ENCODE data around the gene AGAP5.
A peak's percentile ranks its signal among the peaks of the same experiment; 100 is the strongest.

AGAP5 gene

GRCh38 chr10:73627300-73627699 is 70.6 kb downstream of the AGAP5 start:
- Histone ChIP-seq H2AFZ (ENCODE audit: low read length) (no peak overlapping the region), H3K27ac (ENCODE audit: low read length) (no peak overlapping the region), H3K9me3 (replicated peaks; ENCODE audit: insufficient read depth, low read length) (no peaks in the 10 kb centered on the region), H3K36me3 (replicated peaks; ENCODE audit: insufficient read depth, low read length) (no peaks in the 10 kb centered on the region), H3K4me1 (ENCODE audit: low read length) (no peaks in the 10 kb centered on the region), H4K20me1 (ENCODE audit: insufficient read depth, low read length) (no peaks in the 10 kb centered on the region), H3K4me2 (ENCODE audit: low read depth, low read length) (no peak overlapping the region), H3K9ac (ENCODE audit: low read length) (no peak overlapping the region), H3K4me3 (ENCODE audit: low read length) (no peak overlapping the region), H3K79me2 (ENCODE audit: low read length) (peaks cover 5% of the 10 kb centered on the region; the same call in 1 of the 2 replicates), H3F3A (ENCODE audit: insufficient read depth, low read length) (no peaks in the 10 kb centered on the region), H3K27me3 (replicated peaks; ENCODE audit: insufficient read depth, low read length) (no peaks in the 10 kb centered on the region), H3K9me2 (replicated peaks; ENCODE audit: insufficient read depth, low read length) (no peaks in the 10 kb centered on the region)
- no peak for DNase-seq
- TF ChIP-seq CTCF (IDR thresholded peaks at IDR 0.05; ENCODE audit: low read length) (no peak), EZH2 (optimal IDR thresholded peaks at IDR 0.05; ENCODE audit: low read depth, low read length) (no peak), EZH2phosphoT487 (IDR thresholded peaks at IDR 0.05; ENCODE audit: low read length) (no peak)

GRCh38 chr10:73625884-73626752 is 71.8 kb downstream of the AGAP5 start:
- Histone ChIP-seq H3K27me3 (replicated peaks; ENCODE audit: insufficient read depth, low read length) (no peaks in the 10 kb centered on the region), H3F3A (ENCODE audit: insufficient read depth, low read length) (no peaks in the 10 kb centered on the region), H3K4me2 (ENCODE audit: low read depth, low read length) (peak overlapping the region; percentile 87), H3K79me2 (ENCODE audit: low read length) (peaks cover 5% of the 10 kb centered on the region; the same call in 1 of the 2 replicates), H3K9ac (ENCODE audit: low read length) (peak overlapping the region; percentile 92), H3K4me3 (ENCODE audit: low read length) (peak overlapping the region; percentile 84), H3K27ac (ENCODE audit: low read length) (peak overlapping the region; percentile 33; the same call in 1 of the 2 replicates), H2AFZ (ENCODE audit: low read length) (peak overlapping the region; percentile 79), H3K9me2 (replicated peaks; ENCODE audit: insufficient read depth, low read length) (no peaks in the 10 kb centered on the region), H3K9me3 (replicated peaks; ENCODE audit: insufficient read depth, low read length) (no peaks in the 10 kb centered on the region), H4K20me1 (ENCODE audit: insufficient read depth, low read length) (no peaks in the 10 kb centered on the region), H3K4me1 (ENCODE audit: low read length) (no peaks in the 10 kb centered on the region), H3K36me3 (replicated peaks; ENCODE audit: insufficient read depth, low read length) (no peaks in the 10 kb centered on the region)
- DNase-seq, result peak; percentile 99
- TF ChIP-seq EZH2phosphoT487 (IDR thresholded peaks at IDR 0.05; ENCODE audit: low read length) (no peak), EZH2 (optimal IDR thresholded peaks at IDR 0.05; ENCODE audit: low read depth, low read length) (no peak), CTCF (IDR thresholded peaks at IDR 0.05; ENCODE audit: low read length) (no peak)

DNA sequence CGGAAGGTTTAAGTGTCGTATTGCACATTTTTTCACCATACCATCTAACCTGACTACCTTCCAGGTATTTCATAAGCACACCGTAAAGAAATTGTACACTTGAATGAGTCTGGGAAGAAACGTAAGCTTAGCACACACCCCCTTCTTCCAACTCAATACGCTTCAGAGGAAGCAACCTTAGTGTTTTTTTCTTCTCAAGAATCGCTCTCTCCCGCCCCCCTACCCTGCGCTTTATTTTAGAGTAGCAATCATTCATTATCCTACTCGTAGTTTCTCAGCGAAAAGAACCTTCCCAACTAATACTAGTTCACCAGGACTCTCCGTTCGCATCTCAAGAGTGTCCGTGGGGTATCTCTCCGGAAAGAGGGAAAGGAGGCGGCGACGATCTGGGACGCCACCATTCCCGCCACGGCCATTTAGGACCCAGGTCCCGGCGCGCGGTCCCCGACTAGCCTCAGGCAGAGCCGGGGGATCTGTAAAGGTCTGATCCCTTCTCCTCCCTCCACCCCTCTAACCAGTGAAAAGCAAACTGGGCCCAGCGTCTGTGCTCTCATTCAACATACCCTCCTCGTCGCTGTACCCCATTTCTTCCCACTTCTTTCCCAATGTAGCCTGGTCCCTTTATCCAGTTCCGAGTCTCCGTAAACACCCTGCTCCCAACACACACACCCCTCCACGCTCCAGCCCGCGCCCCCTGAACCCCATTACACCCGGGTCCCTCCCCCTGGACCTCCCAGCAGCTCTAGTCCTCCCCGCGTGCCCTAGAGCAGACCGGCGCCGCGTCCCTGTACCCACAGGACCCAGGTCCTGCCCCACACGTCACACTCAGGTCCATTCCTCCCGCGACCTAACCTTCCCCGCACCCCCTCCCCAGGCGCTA is 72.7 kb downstream of the AGAP5 start:
- Histone ChIP-seq H3K4me2 (ENCODE audit: low read depth, low read length) (peak overlapping the region; percentile 53), H3F3A (ENCODE audit: insufficient read depth, low read length) (no peaks in the 10 kb centered on the region), H3K27me3 (replicated peaks; ENCODE audit: insufficient read depth, low read length) (no peaks in the 10 kb centered on the region), H3K27ac (ENCODE audit: low read length) (no peak overlapping the region), H3K79me2 (ENCODE audit: low read length) (peaks cover 5% of the 10 kb centered on the region; the same call in 1 of the 2 replicates), H3K4me1 (ENCODE audit: low read length) (no peaks in the 10 kb centered on the region), H3K9me2 (replicated peaks; ENCODE audit: insufficient read depth, low read length) (no peaks in the 10 kb centered on the region), H3K36me3 (replicated peaks; ENCODE audit: insufficient read depth, low read length) (no peaks in the 10 kb centered on the region), H2AFZ (ENCODE audit: low read length) (peak overlapping the region; percentile 79), H3K9me3 (replicated peaks; ENCODE audit: insufficient read depth, low read length) (no peaks in the 10 kb centered on the region), H3K9ac (ENCODE audit: low read length) (peak overlapping the region; percentile 56), H4K20me1 (ENCODE audit: insufficient read depth, low read length) (no peaks in the 10 kb centered on the region), H3K4me3 (ENCODE audit: low read length) (peak overlapping the region; percentile 84)
- TF ChIP-seq EZH2phosphoT487 (IDR thresholded peaks at IDR 0.05; ENCODE audit: low read length) (no peak), EZH2 (optimal IDR thresholded peaks at IDR 0.05; ENCODE audit: low read depth, low read length) (no peak), CTCF (IDR thresholded peaks at IDR 0.05; ENCODE audit: low read length) (no peak)
- DNase-seq, result peak; percentile 27

All from MM.1S (cell line).